Endodermal cell (in vitro differentiated cells): ENCODE measurements around the gene PCP2. TPM values are rescaled to one million over a fixed set of nuclear protein-coding genes. Genes with fewer than 3 reads are reported as not detected.

Source experiments
- DNase-seq: peaks from one replicate; pipeline ENCODE4 v3.0.0-alpha.2; 2017
- H3K27ac ChIP-seq: 2 replicates; pipeline ENCODE4 v1.5.1; 2013; ENCODE audit warnings: mild to moderate bottlenecking, low read depth, low read length, moderate library complexity
- H3K27me3 ChIP-seq: 2 replicates; pipeline ENCODE4 v1.6.1; 2013; ENCODE audit warnings: mild to moderate bottlenecking, low read length, moderate library complexity; ENCODE audit not compliant: insufficient read depth, control insufficient read depth, poor library complexity, severe bottlenecking
- H3K36me3 ChIP-seq: 2 replicates; pipeline ENCODE4 v1.7.0; 2013; ENCODE audit warnings: mild to moderate bottlenecking, low read length, moderate library complexity; ENCODE audit not compliant: control insufficient read depth, insufficient read depth
- H3K4me1 ChIP-seq: one replicate; pipeline ENCODE4 v1.7.0; 2013; ENCODE audit warnings: low read length; ENCODE audit not compliant: control insufficient read depth, insufficient read depth
- H3K4me3 ChIP-seq: 2 replicates; pipeline ENCODE4 v1.5.1; 2013; ENCODE audit warnings: mild to moderate bottlenecking, low read length, moderate library complexity
- H3K9ac ChIP-seq: 2 replicates; pipeline ENCODE4 v1.6.1; 2013; ENCODE audit warnings: mild to moderate bottlenecking, low read length, moderate library complexity; ENCODE audit not compliant: poor library complexity, severe bottlenecking; ENCODE audit errors: extremely low read depth
- H3K9me3 ChIP-seq: 2 replicates; pipeline ENCODE4 v1.6.1; 2013; ENCODE audit warnings: mild to moderate bottlenecking, low read length, moderate library complexity; ENCODE audit not compliant: control insufficient read depth
- H3K27ac Mint-ChIP-seq: 2 replicates; pipeline ENCODE4 v1.8.0; 2020; ENCODE audit warnings: mixed read lengths
- H3K27me3 Mint-ChIP-seq: 2 replicates; pipeline ENCODE4 v1.8.0; 2021; ENCODE audit warnings: mild to moderate bottlenecking, mixed read lengths; ENCODE audit not compliant: insufficient read depth
- H3K36me3 Mint-ChIP-seq: 2 replicates; pipeline ENCODE4 v1.8.0; 2020; ENCODE audit warnings: low read depth, mixed read lengths
- H3K4me1 Mint-ChIP-seq: 2 replicates; pipeline ENCODE4 v1.8.0; 2020; ENCODE audit warnings: mixed read lengths
- H3K4me3 Mint-ChIP-seq: 2 replicates; pipeline ENCODE4 v1.8.0; 2020; ENCODE audit warnings: mild to moderate bottlenecking, moderate library complexity, mixed read lengths
- H3K9me3 Mint-ChIP-seq: 2 replicates; pipeline ENCODE4 v1.8.0; 2020; ENCODE audit warnings: mild to moderate bottlenecking, mixed read lengths
- WGBS, 2 experiments: methylation state at CpG; one replicate each; pipeline versions ENCODE4 v1.1.5 to v1.1.7; 2013; ENCODE audit warnings: missing lambda C conversion rate in 2 of 2, mixed read lengths in 1 of 2; ENCODE audit not compliant: insufficient coverage in 1 of 2, insufficient read length in 1 of 2; 5-methylcytosine and 5-hydroxymethylcytosine counted together
- total RNA-seq, 2 donors: library from RNA; stranded (reverse); fragmentation: NEBNext Ultra II Directional in 1 of 2; extraction: Animal tissue kit (Norgen Biotek cat#: 25700) in 1 of 2; gene quantifications; 2 replicates in 1 of 2; 3 replicates in 1 of 2; pipeline ENCODE4 v1.2.1, GENCODE V29; 2021
- TF ChIP-seq, protein P1 (sequence below): fragments of 200-600 bp; sonication (generic); conservative IDR thresholded peaks from 2 replicates; pipeline ENCODE4 v1.5.0; 2021; ENCODE audit warnings: antibody characterized with exemption, mild to moderate bottlenecking

PCP2 gene
- total RNA-seq, 2 donors from 2014 or later, result 0.55 TPM; not detected in 1

DNA sequence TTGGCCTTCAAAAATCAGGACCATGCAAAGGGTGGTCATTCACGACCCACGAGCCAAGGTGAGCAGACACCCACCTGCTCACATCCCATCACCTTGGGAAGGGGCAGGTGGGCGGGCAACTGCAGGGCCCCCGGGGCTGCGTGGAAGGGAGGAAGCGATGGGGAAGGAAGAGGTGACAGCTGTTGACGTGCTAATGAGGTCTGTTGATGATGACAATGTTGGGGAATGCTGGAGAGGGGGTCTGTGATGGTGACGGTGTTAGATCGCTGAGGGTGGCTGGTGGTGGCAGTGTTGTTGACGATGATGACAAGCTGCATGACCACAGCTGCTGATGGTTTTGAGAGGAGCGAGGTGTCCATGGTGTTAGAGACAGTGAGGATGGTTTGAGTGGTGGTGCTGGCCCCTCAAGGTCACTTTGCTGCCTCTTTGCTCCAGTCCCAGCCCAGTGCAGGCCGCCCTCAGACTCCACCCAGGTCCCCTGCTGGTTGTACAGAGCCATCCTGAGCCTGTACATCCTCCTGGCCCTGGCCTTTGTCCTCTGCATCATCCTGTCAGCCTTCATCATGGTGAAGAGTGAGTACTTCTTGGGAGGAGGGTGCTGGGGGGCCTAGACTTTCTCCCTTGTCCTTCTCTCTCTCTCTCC lies 44.3 kb upstream of the PCP2 start:
- Histone ChIP-seq H3K27ac (no peak overlapping the region), H3K9me3 (no peaks in the 10 kb centered on the region), H3K27me3 (peaks cover 33% of the 10 kb centered on the region), H3K36me3 (peaks cover 6% of the 10 kb centered on the region), H3K4me1 (no peaks in the 10 kb centered on the region), H3K4me3 (no peak overlapping the region), H3K9ac (no peak overlapping the region)
- 40 to 52% methylated on average over 10 to 12 of the region's 12 CpGs for WGBS, 2 experiments
- peaks cover 8% of the 10 kb centered on the region for H3K36me3 Mint-ChIP-seq
- peaks cover 2% of the 10 kb centered on the region for H3K4me1 Mint-ChIP-seq
- H3K27ac Mint-ChIP-seq, result no peak overlapping the region
- H3K9me3 Mint-ChIP-seq, result peaks cover 7% of the 10 kb centered on the region
- DNase-seq, result no peak
- TF ChIP-seq, protein P1, sequence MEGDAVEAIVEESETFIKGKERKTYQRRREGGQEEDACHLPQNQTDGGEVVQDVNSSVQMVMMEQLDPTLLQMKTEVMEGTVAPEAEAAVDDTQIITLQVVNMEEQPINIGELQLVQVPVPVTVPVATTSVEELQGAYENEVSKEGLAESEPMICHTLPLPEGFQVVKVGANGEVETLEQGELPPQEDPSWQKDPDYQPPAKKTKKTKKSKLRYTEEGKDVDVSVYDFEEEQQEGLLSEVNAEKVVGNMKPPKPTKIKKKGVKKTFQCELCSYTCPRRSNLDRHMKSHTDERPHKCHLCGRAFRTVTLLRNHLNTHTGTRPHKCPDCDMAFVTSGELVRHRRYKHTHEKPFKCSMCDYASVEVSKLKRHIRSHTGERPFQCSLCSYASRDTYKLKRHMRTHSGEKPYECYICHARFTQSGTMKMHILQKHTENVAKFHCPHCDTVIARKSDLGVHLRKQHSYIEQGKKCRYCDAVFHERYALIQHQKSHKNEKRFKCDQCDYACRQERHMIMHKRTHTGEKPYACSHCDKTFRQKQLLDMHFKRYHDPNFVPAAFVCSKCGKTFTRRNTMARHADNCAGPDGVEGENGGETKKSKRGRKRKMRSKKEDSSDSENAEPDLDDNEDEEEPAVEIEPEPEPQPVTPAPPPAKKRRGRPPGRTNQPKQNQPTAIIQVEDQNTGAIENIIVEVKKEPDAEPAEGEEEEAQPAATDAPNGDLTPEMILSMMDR, result no peak
- H3K4me3 Mint-ChIP-seq, result no peak overlapping the region
- peaks cover 55% of the 10 kb centered on the region for H3K27me3 Mint-ChIP-seq

- no peaks in the 10 kb centered on the region for H3K36me3 ChIP-seq
- H3K4me3 Mint-ChIP-seq, result no peak within 1 kb of the TSS
- H3K9ac ChIP-seq, result no peak within 1 kb of the TSS
- no peak for DNase-seq
- peaks cover 42% of the 10 kb centered on the region for H3K27me3 ChIP-seq
- TF ChIP-seq, protein P1, result no peak
- peaks cover 61% of the 10 kb centered on the region for H3K27me3 Mint-ChIP-seq
- no peak within 1 kb of the TSS for H3K27ac ChIP-seq
- peaks cover under 1% of the 10 kb centered on the region for H3K4me1 Mint-ChIP-seq
- no peaks in the 10 kb centered on the region for H3K4me1 ChIP-seq
- peaks cover 7% of the 10 kb centered on the region for H3K9me3 Mint-ChIP-seq
- H3K9me3 ChIP-seq, result no peaks in the 10 kb centered on the region
- no peak within 1 kb of the TSS for H3K4me3 ChIP-seq
- 67 to 69% methylated on average over 4 to 10 of the region's 10 CpGs for WGBS, 2 experiments
- H3K36me3 Mint-ChIP-seq, result peaks cover 2% of the 10 kb centered on the region
- H3K27ac Mint-ChIP-seq, result no peak within 1 kb of the TSS
These were observed 43.3 kb upstream of the PCP2 start, which contains the start of gene MCEMP1 for GRCh38 chr19:7676854-7677253. Gene MCEMP1, plus strand, starts transcription at chr19:7677090. Its CDS starts 31 bp downstream, at chr19:7677121.

DNA sequence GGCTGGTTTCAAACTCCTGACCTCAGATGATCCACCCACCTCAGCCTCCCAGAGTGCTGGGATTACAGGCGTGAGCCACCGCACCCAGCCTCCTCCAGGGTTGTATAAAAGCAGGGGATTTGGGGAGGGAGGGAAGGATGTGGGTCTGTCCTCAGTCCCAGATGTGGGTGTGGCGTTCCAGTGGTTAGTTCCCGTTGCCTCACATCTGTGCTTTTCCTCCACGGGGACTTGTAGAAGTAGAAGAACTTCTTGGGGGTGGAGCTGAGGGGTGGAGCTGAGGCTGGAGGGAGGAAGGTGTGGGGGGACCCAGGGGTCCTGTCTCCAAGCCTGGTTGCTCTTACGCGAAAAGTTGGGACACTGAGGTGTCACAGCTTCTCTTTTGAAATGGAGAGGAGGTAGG lies 42.9 kb upstream of the PCP2 start:
- Histone ChIP-seq H3K9ac (no peak overlapping the region), H3K9me3 (no peaks in the 10 kb centered on the region), H3K27me3 (peaks cover 47% of the 10 kb centered on the region), H3K4me1 (no peaks in the 10 kb centered on the region), H3K4me3 (no peak overlapping the region), H3K27ac (no peak overlapping the region), H3K36me3 (no peaks in the 10 kb centered on the region)
- TF ChIP-seq, protein P1, result no peak
- WGBS, 2 experiments, result 72 to 80% methylated on average over 2 to 7 of the region's 7 CpGs
- no peak for DNase-seq
- H3K4me1 Mint-ChIP-seq, result no peaks in the 10 kb centered on the region
- H3K36me3 Mint-ChIP-seq, result no peaks in the 10 kb centered on the region
- peaks cover 65% of the 10 kb centered on the region for H3K27me3 Mint-ChIP-seq
- H3K27ac Mint-ChIP-seq, result no peak overlapping the region
- no peak overlapping the region for H3K4me3 Mint-ChIP-seq
- peaks cover 7% of the 10 kb centered on the region for H3K9me3 Mint-ChIP-seq
